OCI-LY7 (cell line): ENCODE data around the gene TAGLN3. TPM values are rescaled to one million over a fixed set of nuclear protein-coding genes. Genes with fewer than 3 reads are reported as not detected.

ENCODE experiments used
- BruUV-seq: library from RNA; stranded (reverse); fragments of 400-500 nt; replicated peaks from 2 replicates; lab custom pipeline; 2021; lab: Mats Ljungman, UMichigan
- CTCF ChIA-PET: fragments of 300-600 bp; sonication (Branson Sonifier 250); formaldehyde crosslinking; loops from one replicate; lab custom pipeline; 2022; ENCODE audit warnings: antibody characterized with exemption; ENCODE audit not compliant: unreplicated experiment; lab: Charles Lee
- POLR2A ChIA-PET: fragments of 300-600 bp; sonication (Branson Sonifier 250); formaldehyde crosslinking; loops from one replicate; lab custom pipeline; 2022; ENCODE audit warnings: antibody characterized with exemption; lab: Charles Lee
- DNase-seq: peaks from one replicate; pipeline ENCODE4 v3.0.0-alpha.2; 2015; ENCODE audit warnings: low spot score
- H2AFZ ChIP-seq: fragments of 200-600 bp; sonication (generic), shearing (Covaris generic); 2 replicates; pipeline ENCODE4 v1.6.1; 2014; ENCODE audit warnings: mild to moderate bottlenecking, antibody characterized with exemption, low read length, moderate library complexity
- H3K27ac ChIP-seq: fragments of 200-600 bp; sonication (generic); 2 replicates; pipeline ENCODE4 v1.5.1; 2014; ENCODE audit warnings: mixed run types, low read depth, mild to moderate bottlenecking, moderate library complexity, low read length, inconsistent platforms; ENCODE audit not compliant: poor library complexity, severe bottlenecking
- H3K36me3 ChIP-seq: fragments of 200-600 bp; sonication (generic); 2 replicates; pipeline ENCODE4 v1.6.1; 2014; ENCODE audit warnings: mild to moderate bottlenecking, antibody characterized with exemption, low read length, moderate library complexity, mixed read lengths; ENCODE audit not compliant: insufficient read depth
- H3K4me1 ChIP-seq: fragments of 200-600 bp; sonication (generic); 2 replicates; pipeline ENCODE4 v1.5.1; 2014; ENCODE audit warnings: mild to moderate bottlenecking, low read length; ENCODE audit not compliant: insufficient read depth, poor library complexity, severe bottlenecking
- H3K4me2 ChIP-seq: fragments of 200-600 bp; sonication (generic); 2 replicates; pipeline ENCODE4 v1.6.1; 2014; ENCODE audit warnings: mild to moderate bottlenecking, low read length
- H3K4me3 ChIP-seq: fragments of 200-600 bp; sonication (generic); 2 replicates; pipeline ENCODE4 v1.5.1; 2014; ENCODE audit warnings: mild to moderate bottlenecking, low read depth, low read length; ENCODE audit not compliant: poor library complexity, severe bottlenecking
- H3K79me2 ChIP-seq: fragments of 200-600 bp; sonication (generic); 2 replicates; pipeline ENCODE4 v1.6.1; 2016; ENCODE audit warnings: low read depth, mild to moderate bottlenecking, low read length, moderate library complexity, mixed read lengths; ENCODE audit not compliant: insufficient read depth
- H3K9me2 ChIP-seq: fragments of 200-600 bp; sonication (generic); 2 replicates; pipeline ENCODE4 v1.6.1; 2016; ENCODE audit warnings: mild to moderate bottlenecking, low read length, mixed read lengths; ENCODE audit not compliant: insufficient read depth
- H3K9me3 ChIP-seq: fragments of 200-600 bp; sonication (generic); 2 replicates; pipeline ENCODE4 v1.6.1; 2014; ENCODE audit warnings: mild to moderate bottlenecking, mixed run types, low read length, mixed read lengths
- H4K20me1 ChIP-seq: fragments of 200-600 bp; sonication (generic); 2 replicates; pipeline ENCODE4 v1.6.1; 2014; ENCODE audit warnings: mild to moderate bottlenecking, antibody characterized with exemption, low read length, moderate library complexity, mixed read lengths; ENCODE audit not compliant: insufficient read depth
- EZH2phosphoT487 ChIP-seq: fragments of 200-600 bp; sonication (generic); IDR thresholded peaks from 2 replicates; pipeline ENCODE4 v1.6.1; 2018; ENCODE audit warnings: low read depth, borderline replicate concordance, mild to moderate bottlenecking, mixed run types, antibody characterized with exemption, low read length, moderate library complexity, mixed read lengths
- intact Hi-C: fragments of 100-400 bp; cut with micrococcal nuclease; formaldehyde crosslinking; loops from one replicate; pipeline ENCODE4 v1.10.0; 2022; ENCODE audit not compliant: unreplicated experiment
- total RNA-seq, 2 experiments: library from RNA; depleted of rRNA in 1 of 2; stranded (reverse); fragments of >200 nt in 1 of 2; shearing (Covaris generic) in 1 of 2; gene quantifications; 2 replicates each; pipeline ENCODE4 v1.2.3, GENCODE V29; 2014 to 2022
- TF ChIP-seq, protein P1 (sequence below): fragments of 200-600 bp; sonication (generic); conservative IDR thresholded peaks from 2 replicates; pipeline ENCODE4 v1.5.1; 2014; ENCODE audit warnings: mild to moderate bottlenecking, antibody characterized with exemption, low read length, moderate library complexity, mixed read lengths

The TAGLN3 gene
- total RNA-seq, 2 experiments from 2014 or later: not detected

DNA sequence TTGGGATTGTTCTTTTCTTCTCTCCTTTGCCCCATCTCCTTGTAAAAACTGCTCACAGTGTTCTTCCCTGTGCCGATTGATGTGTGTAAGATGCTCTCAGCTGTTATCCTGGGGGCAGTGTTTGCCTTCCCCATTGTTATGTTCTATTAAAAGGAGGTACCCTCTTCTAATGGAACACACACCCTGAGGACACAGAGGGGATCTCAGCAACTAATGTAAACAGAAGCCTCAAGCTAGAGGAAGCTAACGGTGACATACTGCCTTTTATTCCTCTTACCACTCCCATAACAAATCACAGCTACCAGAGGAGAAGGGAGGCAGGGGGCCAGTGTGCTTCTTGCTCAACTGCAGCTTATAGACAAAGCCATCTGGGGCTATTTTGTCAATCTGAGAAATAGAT, 2.2 kb downstream of the TAGLN3 start:
- H3K79me2 ChIP-seq: no peaks in the 10 kb centered on the region
- no peak overlapping the region for H3K4me2 ChIP-seq
- H3K9me2 ChIP-seq: no peaks in the 10 kb centered on the region
- no peak overlapping the region for H3K27ac ChIP-seq
- H4K20me1 ChIP-seq: no peaks in the 10 kb centered on the region
- H3K4me3 ChIP-seq: no peak overlapping the region
- H3K4me1 ChIP-seq: peaks cover 9% of the 10 kb centered on the region
- no peaks in the 10 kb centered on the region for H3K36me3 ChIP-seq
- POLR2A ChIA-PET: interaction anchor here (0.6 to 1.0 kb wide), 2 partner anchors 9 to 13 kb away, joined by 3 to 4 read pairs; no protein-coding TSS in a partner anchor
- H3K9me3 ChIP-seq: no peaks in the 10 kb centered on the region
- no TSS peak for BruUV-seq
- CTCF ChIA-PET: no interaction called here
- no peak for TF ChIP-seq EZH2phosphoT487
- TF ChIP-seq, protein P1, sequence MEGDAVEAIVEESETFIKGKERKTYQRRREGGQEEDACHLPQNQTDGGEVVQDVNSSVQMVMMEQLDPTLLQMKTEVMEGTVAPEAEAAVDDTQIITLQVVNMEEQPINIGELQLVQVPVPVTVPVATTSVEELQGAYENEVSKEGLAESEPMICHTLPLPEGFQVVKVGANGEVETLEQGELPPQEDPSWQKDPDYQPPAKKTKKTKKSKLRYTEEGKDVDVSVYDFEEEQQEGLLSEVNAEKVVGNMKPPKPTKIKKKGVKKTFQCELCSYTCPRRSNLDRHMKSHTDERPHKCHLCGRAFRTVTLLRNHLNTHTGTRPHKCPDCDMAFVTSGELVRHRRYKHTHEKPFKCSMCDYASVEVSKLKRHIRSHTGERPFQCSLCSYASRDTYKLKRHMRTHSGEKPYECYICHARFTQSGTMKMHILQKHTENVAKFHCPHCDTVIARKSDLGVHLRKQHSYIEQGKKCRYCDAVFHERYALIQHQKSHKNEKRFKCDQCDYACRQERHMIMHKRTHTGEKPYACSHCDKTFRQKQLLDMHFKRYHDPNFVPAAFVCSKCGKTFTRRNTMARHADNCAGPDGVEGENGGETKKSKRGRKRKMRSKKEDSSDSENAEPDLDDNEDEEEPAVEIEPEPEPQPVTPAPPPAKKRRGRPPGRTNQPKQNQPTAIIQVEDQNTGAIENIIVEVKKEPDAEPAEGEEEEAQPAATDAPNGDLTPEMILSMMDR: no peak
- DNase-seq: no peak
- intact Hi-C loops: no loop called here
- no peak overlapping the region for H2AFZ ChIP-seq

DNA sequence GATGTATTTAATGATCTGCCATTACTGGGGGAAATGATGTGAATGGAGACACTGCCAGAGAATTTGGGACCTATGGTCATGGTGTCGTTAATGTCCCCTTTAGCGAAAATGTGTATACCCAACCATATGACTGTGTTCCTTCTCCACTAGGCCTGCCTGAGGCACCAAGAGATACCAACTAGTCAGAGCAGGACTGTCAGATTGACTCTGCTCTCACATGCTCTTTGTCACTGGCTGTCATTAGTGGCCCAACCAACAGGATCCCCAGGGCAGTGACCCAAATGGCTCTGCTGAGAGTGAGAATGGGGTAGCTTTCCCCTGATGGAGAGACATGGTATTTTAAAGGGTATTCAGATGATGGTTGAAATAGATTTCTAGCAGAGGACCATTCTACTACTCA, 2.8 kb downstream of the TAGLN3 start:
- intact Hi-C loops: no loop called here
- H3K4me1 ChIP-seq: peaks cover 9% of the 10 kb centered on the region
- no peak overlapping the region for H3K27ac ChIP-seq
- no peak overlapping the region for H3K4me2 ChIP-seq
- H3K4me3 ChIP-seq: no peak overlapping the region
- no peaks in the 10 kb centered on the region for H3K9me2 ChIP-seq
- no peak for TF ChIP-seq EZH2phosphoT487
- TF ChIP-seq, protein P1: no peak
- H3K79me2 ChIP-seq: no peaks in the 10 kb centered on the region
- ChIA-PET POLR2A (interaction anchor here (1.0 kb wide), 1 partner anchor 9 kb away, joined by 3 read pairs; no protein-coding TSS in a partner anchor), CTCF (no interaction called here)
- BruUV-seq: no TSS peak
- no peaks in the 10 kb centered on the region for H4K20me1 ChIP-seq
- H2AFZ ChIP-seq: no peak overlapping the region
- no peaks in the 10 kb centered on the region for H3K9me3 ChIP-seq
- no peaks in the 10 kb centered on the region for H3K36me3 ChIP-seq
- DNase-seq: no peak

DNA sequence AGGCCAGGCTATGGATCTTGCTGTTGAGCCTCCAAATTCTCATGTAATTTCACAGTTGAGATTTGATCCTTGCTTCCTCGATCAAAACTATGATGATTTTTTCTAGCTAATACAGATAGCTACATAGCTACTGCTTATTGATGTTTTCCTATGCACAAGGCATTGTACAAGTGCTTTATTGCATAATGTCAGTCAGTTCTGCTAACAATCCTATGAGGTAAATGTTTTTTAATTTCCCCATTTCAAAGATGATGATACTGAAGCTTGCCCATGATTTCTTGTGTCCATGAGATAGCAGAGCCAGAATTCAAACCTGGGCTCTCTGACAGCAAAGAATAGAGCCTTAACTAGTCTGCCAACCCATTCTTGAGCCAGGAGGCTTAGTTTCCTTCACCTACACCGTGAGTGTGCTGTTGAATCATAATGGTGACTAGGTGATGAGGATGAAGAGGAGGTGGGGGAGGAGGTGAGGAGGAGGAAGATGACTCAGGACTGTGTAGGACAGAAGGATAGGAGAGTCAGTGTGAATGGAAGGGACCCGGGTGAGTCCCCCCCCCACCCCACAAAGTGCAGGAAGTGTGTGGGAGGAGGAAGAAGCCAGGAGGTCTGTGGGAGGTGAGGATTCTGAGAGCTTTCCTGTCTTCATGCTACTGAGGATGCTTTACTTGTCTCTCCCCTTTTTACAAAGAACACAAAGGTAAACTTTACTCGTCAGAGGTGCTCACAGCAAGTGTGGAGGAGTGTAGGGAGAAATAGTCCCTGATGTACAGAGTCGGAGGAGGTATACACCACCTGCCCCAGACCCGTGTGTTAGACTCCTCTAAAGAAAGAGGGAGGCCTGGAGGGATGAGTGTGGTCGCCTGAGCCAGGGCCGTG, 3.6 kb downstream of the TAGLN3 start:
- Histone ChIP-seq H3K79me2 (no peaks in the 10 kb centered on the region), H3K4me2 (no peak overlapping the region), H3K4me3 (no peak overlapping the region), H2AFZ (no peak overlapping the region), H3K4me1 (peaks cover 9% of the 10 kb centered on the region), H3K27ac (no peak overlapping the region), H4K20me1 (no peaks in the 10 kb centered on the region), H3K9me3 (no peaks in the 10 kb centered on the region), H3K36me3 (no peaks in the 10 kb centered on the region), H3K9me2 (no peaks in the 10 kb centered on the region)
- BruUV-seq: no TSS peak
- no peak for TF ChIP-seq EZH2phosphoT487
- TF ChIP-seq, protein P1: no peak
- ChIA-PET POLR2A (interaction anchor here (1.0 kb wide), 1 partner anchor 15 kb away, joined by 5 read pairs; no protein-coding TSS in a partner anchor), CTCF (no interaction called here)
- no peak for DNase-seq
- intact Hi-C loops: no loop called here
